ENCODE measurements around the gene KRT2. TPM values are rescaled to one million over a fixed set of nuclear protein-coding genes. Genes with fewer than 3 reads are reported as not detected.

KRT2 gene
- total and polyA plus RNA-seq, 10 of the 15 experiments (the other 5 are each of a cell fraction or from before 2014, with no cell fraction given): 0.08 to 0.12 TPM; not detected in 8

- no peak overlapping the region for H3K4me2 ChIP-seq (ENCODE audit: control insufficient read depth, insufficient read depth)
- POLR2A ChIA-PET: no interaction called here
- peaks cover 2 to 3% of the 10 kb centered on the region in 2 experiments; a peak in 3 of 4 replicates for H3K27me3 ChIP-seq (replicated peaks in 1 of 2; ENCODE audit: control insufficient read depth in 2 of 2, insufficient read depth in 2 of 2, low read length in 1 of 2)
- in situ Hi-C loops (cut with MboI) (no loop called here), intact Hi-C loops (cut with micrococcal nuclease; ENCODE audit: unreplicated experiment) (no loop called here)
- DNase-seq (ENCODE audit: low read depth, low spot score): no peak
- H3K9me3 ChIP-seq (replicated peaks; ENCODE audit: control insufficient read depth, insufficient read depth, low read length): no peaks in the 10 kb centered on the region
- CTCF ChIA-PET: no interaction called here
- BruUV-seq (replicated peaks): no TSS peak
- ATAC-seq: no peak
- no peaks in the 10 kb centered on the region for H3K79me2 ChIP-seq (ENCODE audit: control insufficient read depth, insufficient read depth, low read length)
- no peak overlapping the region for H2AFZ ChIP-seq (ENCODE audit: control insufficient read depth, low read depth, low read length)
- WGBS (ENCODE audit: insufficient coverage, insufficient replicate concordance, low lambda C conversion rate, missing lambda C conversion rate): 11% methylated on average over 2 of the region's 2 CpGs
- H3K4me3 ChIP-seq: no peak overlapping the region
- FAIRE-seq: no peak
- no peaks in the 10 kb centered on the region for H4K20me1 ChIP-seq (ENCODE audit: control insufficient read depth, insufficient read depth)
- RAD21 ChIA-PET (ENCODE audit: unreplicated experiment): no interaction called here
- H3K27ac ChIP-seq (ENCODE audit: control insufficient read depth, insufficient read depth): no peak overlapping the region
- H3K36me3 ChIP-seq (ENCODE audit: control insufficient read depth in 2 of 2, insufficient read depth in 2 of 2, low read length in 1 of 2): no peaks in the 10 kb centered on the region
- H3K9ac ChIP-seq (ENCODE audit: control insufficient read depth, insufficient read depth, low read length): no peak overlapping the region
- TF ChIP-seq SUPT20H (IDR thresholded peaks at IDR 0.05; ENCODE audit: borderline replicate concordance, control insufficient read depth, low read depth, low read length) (no peak), STAT3 (IDR thresholded peaks at IDR 0.05; ENCODE audit: low read depth, low read length) (no peak), JUND (IDR thresholded peaks at IDR 0.05; ENCODE audit: low read depth, low read length) (no peak), ETV6 (conservative IDR thresholded peaks at IDR 0.05 in 1 of 2, IDR thresholded peaks at IDR 0.05 in 1 of 2; ENCODE audit: borderline replicate concordance in 1 of 2, low read depth in 1 of 2) (no peak), POLR2A (IDR thresholded peaks at IDR 0.05; ENCODE audit: low read depth, low read length) (no peak), SREBF1 (IDR thresholded peaks at IDR 0.05; ENCODE audit: low read length) (no peak)
- H3K4me1 ChIP-seq (ENCODE audit: control insufficient read depth, insufficient read depth, low read length): no peaks in the 10 kb centered on the region
- SMC1A ChIA-PET (ENCODE audit: uncharacterized antibody, unreplicated experiment): no interaction called here
These were observed 45.1 kb upstream of the KRT2 start for GRCh38 chr12:52697058-52697582.

DNA sequence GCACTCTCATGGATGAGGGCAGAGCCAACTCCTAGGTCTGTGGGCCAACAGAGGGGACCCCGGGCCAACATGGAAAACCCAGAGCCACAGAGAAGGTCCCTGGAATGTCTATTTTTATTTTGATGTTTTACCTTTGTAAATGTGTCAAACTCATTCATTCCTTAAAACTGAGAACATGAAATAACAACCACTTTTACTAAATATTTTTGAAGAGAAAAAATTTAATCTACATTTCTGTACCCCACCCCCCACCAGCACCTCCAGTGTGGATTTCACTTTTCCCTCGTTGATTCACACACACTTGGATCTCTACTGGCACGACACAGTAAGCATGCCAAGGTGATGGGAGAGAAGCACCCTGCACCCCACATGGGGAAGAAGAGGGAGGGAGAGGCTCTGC lies 44.6 kb upstream of the KRT2 start:
- 4% methylated on average over 3 of the region's 3 CpGs for WGBS (ENCODE audit: insufficient coverage, insufficient replicate concordance, low lambda C conversion rate, missing lambda C conversion rate)
- Histone ChIP-seq H3K4me3 (no peak overlapping the region), H3K9ac (ENCODE audit: control insufficient read depth, insufficient read depth, low read length) (no peak overlapping the region), H3K79me2 (ENCODE audit: control insufficient read depth, insufficient read depth, low read length) (no peaks in the 10 kb centered on the region), H3K36me3 (ENCODE audit: control insufficient read depth in 2 of 2, insufficient read depth in 2 of 2, low read length in 1 of 2) (no peaks in the 10 kb centered on the region), H3K4me2 (ENCODE audit: control insufficient read depth, insufficient read depth) (no peak overlapping the region), H4K20me1 (ENCODE audit: control insufficient read depth, insufficient read depth) (no peaks in the 10 kb centered on the region), H2AFZ (ENCODE audit: control insufficient read depth, low read depth, low read length) (no peak overlapping the region), H3K9me3 (replicated peaks; ENCODE audit: control insufficient read depth, insufficient read depth, low read length) (no peaks in the 10 kb centered on the region), H3K27me3 (replicated peaks in 1 of 2; ENCODE audit: control insufficient read depth in 2 of 2, insufficient read depth in 2 of 2, low read length in 1 of 2) (peaks cover 2 to 4% of the 10 kb centered on the region in 2 experiments; a peak in 3 of 4 replicates), H3K4me1 (ENCODE audit: control insufficient read depth, insufficient read depth, low read length) (no peaks in the 10 kb centered on the region), H3K27ac (ENCODE audit: control insufficient read depth, insufficient read depth) (no peak overlapping the region)
- CTCF ChIA-PET: no interaction called here
- SMC1A ChIA-PET (ENCODE audit: uncharacterized antibody, unreplicated experiment): no interaction called here
- RAD21 ChIA-PET (ENCODE audit: unreplicated experiment): no interaction called here
- FAIRE-seq (no peak), ATAC-seq (no peak), DNase-seq (ENCODE audit: low read depth, low spot score) (no peak)
- POLR2A ChIA-PET: no interaction called here
- TF ChIP-seq CHD1 (IDR thresholded peaks at IDR 0.05; ENCODE audit: low read depth, low read length) (no peak), SREBF2 (IDR thresholded peaks at IDR 0.05; ENCODE audit: low read length) (no peak), SKIL (IDR thresholded peaks at IDR 0.05; ENCODE audit: low read depth, poor library complexity, severe bottlenecking) (no peak), NFXL1 (IDR thresholded peaks at IDR 0.05; ENCODE audit: borderline replicate concordance) (no peak), CBFB (IDR thresholded peaks at IDR 0.05; ENCODE audit: low read depth) (no peak)
- TF ChIP-seq, protein P1, sequence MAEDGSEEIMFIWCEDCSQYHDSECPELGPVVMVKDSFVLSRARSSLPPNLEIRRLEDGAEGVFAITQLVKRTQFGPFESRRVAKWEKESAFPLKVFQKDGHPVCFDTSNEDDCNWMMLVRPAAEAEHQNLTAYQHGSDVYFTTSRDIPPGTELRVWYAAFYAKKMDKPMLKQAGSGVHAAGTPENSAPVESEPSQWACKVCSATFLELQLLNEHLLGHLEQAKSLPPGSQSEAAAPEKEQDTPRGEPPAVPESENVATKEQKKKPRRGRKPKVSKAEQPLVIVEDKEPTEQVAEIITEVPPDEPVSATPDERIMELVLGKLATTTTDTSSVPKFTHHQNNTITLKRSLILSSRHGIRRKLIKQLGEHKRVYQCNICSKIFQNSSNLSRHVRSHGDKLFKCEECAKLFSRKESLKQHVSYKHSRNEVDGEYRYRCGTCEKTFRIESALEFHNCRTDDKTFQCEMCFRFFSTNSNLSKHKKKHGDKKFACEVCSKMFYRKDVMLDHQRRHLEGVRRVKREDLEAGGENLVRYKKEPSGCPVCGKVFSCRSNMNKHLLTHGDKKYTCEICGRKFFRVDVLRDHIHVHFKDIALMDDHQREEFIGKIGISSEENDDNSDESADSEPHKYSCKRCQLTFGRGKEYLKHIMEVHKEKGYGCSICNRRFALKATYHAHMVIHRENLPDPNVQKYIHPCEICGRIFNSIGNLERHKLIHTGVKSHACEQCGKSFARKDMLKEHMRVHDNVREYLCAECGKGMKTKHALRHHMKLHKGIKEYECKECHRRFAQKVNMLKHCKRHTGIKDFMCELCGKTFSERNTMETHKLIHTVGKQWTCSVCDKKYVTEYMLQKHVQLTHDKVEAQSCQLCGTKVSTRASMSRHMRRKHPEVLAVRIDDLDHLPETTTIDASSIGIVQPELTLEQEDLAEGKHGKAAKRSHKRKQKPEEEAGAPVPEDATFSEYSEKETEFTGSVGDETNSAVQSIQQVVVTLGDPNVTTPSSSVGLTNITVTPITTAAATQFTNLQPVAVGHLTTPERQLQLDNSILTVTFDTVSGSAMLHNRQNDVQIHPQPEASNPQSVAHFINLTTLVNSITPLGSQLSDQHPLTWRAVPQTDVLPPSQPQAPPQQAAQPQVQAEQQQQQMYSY (CRISPR knock-in tag; IDR thresholded peaks at IDR 0.05): no peak
- no TSS peak for BruUV-seq (replicated peaks)
- intact Hi-C loops (cut with micrococcal nuclease; ENCODE audit: unreplicated experiment) (no loop called here), in situ Hi-C loops (cut with MboI) (no loop called here)

Data from GM12878 (cell line).